Astrocyte (in vitro differentiated cells and primary cell): Measurements from ENCODE around the gene LUC7L3.

Experiments used
- CTCF ChIP-seq: IDR thresholded peaks from 2 replicates; pipeline ENCODE4 v1.5.1; 2011; ENCODE audit warnings: low read depth, mild to moderate bottlenecking, inconsistent platforms, low read length, moderate library complexity; ENCODE audit not compliant: insufficient read depth
- EZH2 ChIP-seq: IDR thresholded peaks from 2 replicates; pipeline ENCODE4 v1.6.1; 2012; ENCODE audit warnings: mild to moderate bottlenecking, low read length, inconsistent platforms; ENCODE audit not compliant: insufficient read depth

- TF ChIP-seq CTCF (no peak), EZH2 (no peak)
These were observed 29.8 kb downstream of the LUC7L3 start for GRCh38 chr17:50749245-50749644.
